CD8-positive, alpha-beta memory T cell (primary cell): Measurements from ENCODE around the gene MEF2A. TPM values are rescaled to one million over a fixed set of nuclear protein-coding genes. Genes with fewer than 3 reads are reported as not detected.
A peak's percentile ranks its signal among the peaks of the same experiment; 100 is the strongest.

Source experiments
- CTCF ChIA-PET: fragments of 350-600 bp; sonication (Branson Sonifier 250); formaldehyde crosslinking; loops from one replicate; lab custom pipeline; 2021; ENCODE audit warnings: antibody characterized with exemption; lab: Charles Lee
- POLR2A ChIA-PET: fragments of 350-600 bp; sonication (Branson Sonifier 250); formaldehyde crosslinking; loops from one replicate; lab custom pipeline; 2021; ENCODE audit warnings: antibody characterized with exemption; lab: Charles Lee
- DNase-seq, 5 donors: peaks; one replicate each; pipeline versions ENCODE4 v3.0.0 to v3.0.0-alpha.2; 2020 to 2022; ENCODE audit warnings: mixed read lengths in 1 of 5
- H3K27ac ChIP-seq: one replicate; pipeline ENCODE4 v1.7.0; 2013; ENCODE audit warnings: low read depth, mild to moderate bottlenecking, low read length, moderate library complexity
- H3K27me3 ChIP-seq: 2 replicates; pipeline ENCODE4 v1.7.0; 2013; ENCODE audit warnings: low read length, mild to moderate bottlenecking; ENCODE audit not compliant: insufficient read depth, poor library complexity, severe bottlenecking
- H3K36me3 ChIP-seq: 2 replicates; pipeline ENCODE4 v1.7.0; 2013; ENCODE audit warnings: mild to moderate bottlenecking, low read length, moderate library complexity; ENCODE audit not compliant: insufficient read depth
- H3K4me1 ChIP-seq: 2 replicates; pipeline ENCODE4 v1.7.0; 2013; ENCODE audit warnings: mild to moderate bottlenecking, low read length, moderate library complexity; ENCODE audit not compliant: insufficient read depth
- H3K4me3 ChIP-seq: 2 replicates; pipeline ENCODE4 v1.7.0; 2013; ENCODE audit warnings: mild to moderate bottlenecking, low read length
- H3K9me3 ChIP-seq: 2 replicates; pipeline ENCODE4 v1.7.0; 2013; ENCODE audit warnings: mild to moderate bottlenecking, low read length
- H3K27ac Mint-ChIP-seq, 8 donors: one replicate each; pipeline ENCODE4 v1.8.0; 2020 to 2021; ENCODE audit warnings: mixed read lengths in 8 of 8, mild to moderate bottlenecking in 6 of 8, inconsistent platforms in 3 of 8, moderate library complexity in 3 of 8
- H3K27me3 Mint-ChIP-seq, 2 donors: one replicate each; pipeline ENCODE4 v1.8.0; 2020 to 2021; ENCODE audit warnings: mixed read lengths in 2 of 2, mild to moderate bottlenecking in 1 of 2, moderate library complexity in 1 of 2
- H3K36me3 Mint-ChIP-seq, 3 donors: one replicate each; pipeline ENCODE4 v1.8.0; 2020 to 2021; ENCODE audit warnings: mixed read lengths in 3 of 3, inconsistent platforms in 1 of 3, mild to moderate bottlenecking in 1 of 3
- H3K4me1 Mint-ChIP-seq, 3 donors: one replicate each; pipeline ENCODE4 v1.8.0; 2020 to 2021; ENCODE audit warnings: mixed read lengths in 3 of 3, inconsistent platforms in 1 of 3, mild to moderate bottlenecking in 1 of 3
- H3K4me3 Mint-ChIP-seq, 7 donors: one replicate each; pipeline ENCODE4 v1.8.0; 2020 to 2021; ENCODE audit warnings: mixed read lengths in 7 of 7, mild to moderate bottlenecking in 6 of 7, moderate library complexity in 4 of 7, inconsistent platforms in 2 of 7
- H3K9me3 Mint-ChIP-seq, 5 donors: one replicate each; pipeline ENCODE4 v1.8.0; 2020 to 2022; ENCODE audit warnings: mixed read lengths in 5 of 5, mild to moderate bottlenecking in 3 of 5, moderate library complexity in 2 of 5, inconsistent platforms in 1 of 5
- polyA plus RNA-seq: library from polyadenylated mRNA; unstranded; fragments of 300-500 nt; fragmentation: Illumina TruSeq; gene quantifications from one replicate; pipeline ENCODE4 v1.2.3, GENCODE V29; 2021
- total RNA-seq, 2 experiments: library from RNA; stranded (reverse); gene quantifications; one replicate each; pipeline ENCODE4 v1.2.3, GENCODE V29; 2021

MEF2A gene
- total and polyA plus RNA-seq, 3 experiments from 2014 or later: 15.3 to 22.4 (median 21.1) TPM

DNA sequence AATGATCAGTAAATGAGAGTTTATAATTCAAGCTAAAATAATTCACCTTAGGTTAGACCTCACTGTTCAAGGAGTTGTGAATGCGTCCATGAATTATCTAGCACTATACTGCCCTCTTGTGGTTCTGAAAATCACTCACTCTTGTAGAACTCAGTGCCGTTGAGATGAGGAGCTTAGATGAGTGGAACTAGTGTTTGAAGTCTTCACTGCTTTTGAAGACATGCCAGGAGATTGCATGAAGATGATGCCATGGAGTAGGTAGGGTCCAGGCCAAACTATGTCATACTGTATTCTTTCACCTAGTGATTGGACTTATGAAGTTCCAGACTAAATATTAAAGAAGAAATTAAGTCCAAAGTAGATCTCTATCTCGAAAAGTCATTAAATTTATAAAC, 138.7 kb downstream of the MEF2A start:
- DNase-seq: peak in 2 of 5 donors; percentile 61 to 68
- Mint-ChIP-seq H3K36me3 (peaks cover 4 to 15% (median 5%) of the 10 kb centered on the region in 3 donors), H3K27me3 (no peaks in the 10 kb centered on the region)

DNA sequence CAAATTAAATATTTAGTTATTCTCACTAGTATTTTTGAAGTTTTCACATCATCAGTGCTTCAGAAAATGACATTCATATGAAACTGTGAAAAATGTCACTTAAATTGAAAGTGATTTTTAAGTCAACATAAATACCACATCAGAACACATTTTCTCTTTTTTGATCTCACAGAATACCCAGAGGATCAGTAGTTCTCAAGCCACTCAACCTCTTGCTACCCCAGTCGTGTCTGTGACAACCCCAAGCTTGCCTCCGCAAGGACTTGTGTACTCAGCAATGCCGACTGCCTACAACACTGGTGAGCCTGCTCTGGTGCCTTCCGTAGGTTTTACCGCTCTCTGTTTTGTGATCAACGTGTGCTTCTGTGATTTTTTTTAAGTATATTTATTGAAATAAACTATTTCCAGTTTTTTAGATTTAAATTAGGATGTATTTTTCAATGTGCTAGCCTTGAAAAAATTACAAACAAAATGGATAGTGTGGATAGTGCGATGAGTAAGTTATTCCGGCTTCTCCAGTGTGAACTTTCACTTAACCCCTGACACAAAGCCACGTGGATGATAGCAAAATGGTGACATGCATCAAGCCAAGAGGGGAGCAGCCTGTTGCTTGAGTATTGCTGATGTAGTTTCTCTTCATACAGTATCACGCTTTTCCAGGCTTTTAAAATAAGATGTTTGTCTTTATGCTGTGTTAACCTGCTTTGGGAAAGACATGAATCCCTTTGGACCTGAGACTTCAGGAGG, 140.9 kb downstream of the MEF2A start:
- Histone ChIP-seq H3K27me3 (no peaks in the 10 kb centered on the region), H3K9me3 (no peaks in the 10 kb centered on the region), H3K4me3 (peak overlapping the region; percentile 23), H3K36me3 (peaks cover 5% of the 10 kb centered on the region), H3K27ac (no peak overlapping the region), H3K4me1 (peaks cover 19% of the 10 kb centered on the region)
- Mint-ChIP-seq H3K9me3 (no peaks in the 10 kb centered on the region), H3K4me3 (peak overlapping the region; percentile 12 to 84 (median 74)), H3K27me3 (no peaks in the 10 kb centered on the region), H3K4me1 (peaks cover 28 to 38% (median 32%) of the 10 kb centered on the region in 3 donors), H3K27ac (peak overlapping the region in 6 of 8 donors; percentile 21 to 74 (median 62)), H3K36me3 (peaks cover 5 to 36% (median 6%) of the 10 kb centered on the region in 3 donors)
- POLR2A ChIA-PET: interaction anchor here (1.0 kb wide), 1 partner anchor 27 kb away, joined by 3 read pairs; the partner anchor contains the start of gene LYSMD4
- DNase-seq: peak in 2 of 5 donors; percentile 21 to 51
- CTCF ChIA-PET: interaction anchor here (0.8 to 1.7 kb wide), 2 partner anchors 49 to 434 kb away, joined by 3 to 9 read pairs; no protein-coding TSS in a partner anchor

More for the DNA sequence above, 138.7 kb downstream of the MEF2A start:
- Histone ChIP-seq H3K27ac (no peak overlapping the region), H3K4me1 (peaks cover 19% of the 10 kb centered on the region), H3K9me3 (no peaks in the 10 kb centered on the region), H3K27me3 (no peaks in the 10 kb centered on the region), H3K36me3 (no peaks in the 10 kb centered on the region), H3K4me3 (no peak overlapping the region)
- Mint-ChIP-seq H3K9me3 (no peaks in the 10 kb centered on the region), H3K4me3 (no peak overlapping the region), H3K27ac (no peak overlapping the region), H3K4me1 (peaks cover 27 to 34% (median 32%) of the 10 kb centered on the region in 3 donors)
- ChIA-PET POLR2A (interaction anchor here (1.0 kb wide), 1 partner anchor 29 kb away, joined by 4 read pairs; the partner anchor contains the start of gene LYSMD4), CTCF (interaction anchor here (0.6 to 3.9 kb wide), 36 partner anchors 9 to 848 kb away, joined by 3 to 52 read pairs (median 4); partner anchors contain the start of genes LRRC28, LYSMD4 and MEF2A)

DNA sequence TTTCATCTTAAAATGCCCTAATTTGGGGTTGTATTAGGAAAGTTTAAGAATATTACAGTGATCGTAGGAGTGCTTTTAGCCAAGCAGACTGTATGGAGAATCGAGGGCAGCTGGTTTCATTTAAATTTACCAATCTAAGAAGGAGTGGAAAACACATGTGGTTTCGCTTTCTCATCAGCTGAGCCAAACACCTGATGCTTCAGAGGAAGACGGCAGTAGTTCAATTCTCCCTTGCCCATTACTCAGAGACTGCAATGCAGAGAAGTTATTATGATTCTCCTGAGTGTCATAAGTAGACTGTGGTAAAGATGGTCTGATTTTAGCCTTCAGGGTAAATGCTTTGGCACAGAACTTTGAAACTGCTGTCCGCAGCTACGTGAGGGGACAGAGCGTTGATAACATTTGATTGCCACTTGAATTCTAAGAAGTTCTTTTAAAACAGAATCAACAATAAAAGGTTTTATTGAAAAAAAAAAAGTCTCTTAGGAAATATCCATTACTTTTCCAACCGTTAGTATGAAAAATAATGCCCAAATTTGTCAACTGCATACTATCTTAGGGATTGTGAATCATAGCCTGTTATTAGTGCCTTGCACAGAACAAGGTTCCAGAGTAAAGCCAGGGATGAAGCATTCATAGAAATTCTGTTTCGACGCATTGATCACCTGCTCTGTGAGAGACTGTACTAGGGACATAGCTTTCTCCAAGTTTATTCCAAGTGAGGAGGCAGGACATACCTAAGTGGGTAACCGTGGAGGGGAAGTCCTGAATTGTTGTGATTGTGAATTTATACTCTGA, 141.9 kb downstream of the MEF2A start:
- Histone ChIP-seq H3K27ac (no peak overlapping the region), H3K9me3 (no peaks in the 10 kb centered on the region), H3K4me1 (peaks cover 19% of the 10 kb centered on the region), H3K36me3 (peaks cover 6% of the 10 kb centered on the region), H3K27me3 (no peaks in the 10 kb centered on the region), H3K4me3 (peak overlapping the region; percentile 23)
- Mint-ChIP-seq H3K9me3 (no peaks in the 10 kb centered on the region), H3K4me1 (peaks cover 30 to 48% (median 32%) of the 10 kb centered on the region in 3 donors), H3K27me3 (no peaks in the 10 kb centered on the region), H3K36me3 (peaks cover 5 to 45% (median 8%) of the 10 kb centered on the region in 3 donors), H3K27ac (peak overlapping the region in 6 of 8 donors; percentile 21 to 74 (median 62)), H3K4me3 (peak overlapping the region; percentile 12 to 84 (median 74))
- CTCF ChIA-PET: interaction anchor here (0.8 to 1.7 kb wide), 4 partner anchors 26 to 435 kb away, joined by 3 to 9 read pairs (median 3); partner anchors contain the start of gene LYSMD4
- POLR2A ChIA-PET: interaction anchor here (0.7 to 1.0 kb wide), 2 partner anchors 24 to 26 kb away, joined by 3 read pairs; partner anchors contain the start of gene LYSMD4
- no peak for DNase-seq

DNA sequence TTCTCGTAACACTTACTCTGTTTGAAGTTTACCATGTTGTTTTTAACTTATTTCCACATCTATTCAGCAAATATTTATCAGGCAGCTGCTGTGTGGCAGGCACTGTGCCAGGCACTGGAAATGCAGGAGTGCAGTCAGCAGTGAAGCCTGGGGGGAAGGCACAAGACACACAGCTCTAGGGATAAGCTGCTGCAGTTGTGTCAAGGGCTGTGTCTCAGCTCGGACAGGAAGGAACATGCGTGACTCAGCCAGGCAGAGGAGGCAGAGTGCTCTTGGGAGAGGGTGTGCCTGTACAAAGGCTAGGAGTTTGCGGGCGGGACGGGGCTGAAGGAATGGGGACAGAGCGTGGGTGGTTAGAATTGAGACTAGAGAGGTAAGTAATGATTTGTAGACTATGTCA, 142.8 kb downstream of the MEF2A start:
- Histone ChIP-seq H3K9me3 (no peaks in the 10 kb centered on the region), H3K27me3 (no peaks in the 10 kb centered on the region), H3K4me3 (no peak overlapping the region), H3K27ac (no peak overlapping the region), H3K4me1 (peaks cover 19% of the 10 kb centered on the region), H3K36me3 (peaks cover 11% of the 10 kb centered on the region)
- Mint-ChIP-seq H3K9me3 (no peaks in the 10 kb centered on the region), H3K4me1 (peaks cover 30 to 44% (median 32%) of the 10 kb centered on the region in 3 donors), H3K4me3 (peak overlapping the region in 1 of 7 donors; percentile 16), H3K27me3 (no peaks in the 10 kb centered on the region), H3K27ac (peak overlapping the region in 1 of 8 donors; percentile 79), H3K36me3 (peaks cover 5 to 50% (median 8%) of the 10 kb centered on the region in 3 donors)
- POLR2A ChIA-PET: interaction anchor here (0.7 kb wide), 1 partner anchor 23 kb away, joined by 3 read pairs; no protein-coding TSS in a partner anchor
- no peak for DNase-seq
- CTCF ChIA-PET: interaction anchor here (0.9 to 1.8 kb wide), 4 partner anchors 25 to 436 kb away, joined by 3 to 9 read pairs (median 4); partner anchors contain the start of gene LYSMD4

DNA sequence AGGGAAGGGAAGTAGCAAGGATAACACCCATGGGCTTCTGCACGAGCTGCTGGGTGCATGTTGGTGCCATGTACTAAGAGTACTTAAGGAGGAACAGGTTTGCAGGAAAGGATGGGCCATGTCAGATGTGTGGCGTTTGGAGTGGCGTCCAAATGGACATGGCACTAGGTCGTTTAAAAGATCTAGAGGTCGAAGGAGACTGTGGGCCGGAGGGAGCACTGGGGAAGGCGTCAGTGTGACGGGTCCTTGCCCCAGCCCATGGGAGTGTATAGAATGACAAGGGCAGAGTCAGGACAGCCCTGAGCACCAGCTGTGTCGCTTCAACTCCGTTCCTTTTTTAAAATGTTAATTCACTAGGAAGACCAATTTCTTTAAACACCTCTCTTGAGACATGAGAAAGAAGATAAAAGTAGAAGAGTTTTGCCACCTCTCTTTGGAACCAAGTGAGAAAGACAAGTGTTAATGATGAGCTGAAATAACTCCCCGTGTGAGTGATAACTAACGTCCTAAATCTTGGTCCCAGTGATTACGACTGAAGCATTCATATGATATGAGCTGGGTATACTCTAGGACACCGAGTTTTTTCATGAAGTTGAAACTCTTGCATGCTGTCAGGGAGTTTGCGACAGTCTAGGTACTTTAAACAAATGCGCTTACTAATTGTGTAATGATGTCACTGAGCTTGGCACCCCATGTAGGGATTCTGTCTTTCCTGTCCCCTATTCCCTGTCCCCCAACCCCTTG, 143.6 kb downstream of the MEF2A start:
- peaks cover 19% of the 10 kb centered on the region for H3K4me1 ChIP-seq
- H3K27me3 ChIP-seq: no peaks in the 10 kb centered on the region
- Mint-ChIP-seq H3K36me3 (peaks cover 5 to 53% (median 8%) of the 10 kb centered on the region in 3 donors), H3K4me3 (no peak overlapping the region), H3K9me3 (no peaks in the 10 kb centered on the region), H3K27ac (peak overlapping the region in 4 of 8 donors; percentile 48 to 79 (median 57)), H3K27me3 (no peaks in the 10 kb centered on the region), H3K4me1 (peaks cover 25 to 39% (median 29%) of the 10 kb centered on the region in 3 donors)
- peaks cover 11% of the 10 kb centered on the region for H3K36me3 ChIP-seq
- POLR2A ChIA-PET: no interaction called here
- CTCF ChIA-PET: interaction anchor here (1.3 to 1.8 kb wide), 2 partner anchors 24 to 47 kb away, joined by 3 to 5 read pairs; partner anchors contain the start of gene LYSMD4
- no peak overlapping the region for H3K4me3 ChIP-seq
- DNase-seq: no peak
- no peaks in the 10 kb centered on the region for H3K9me3 ChIP-seq
- H3K27ac ChIP-seq: no peak overlapping the region

DNA sequence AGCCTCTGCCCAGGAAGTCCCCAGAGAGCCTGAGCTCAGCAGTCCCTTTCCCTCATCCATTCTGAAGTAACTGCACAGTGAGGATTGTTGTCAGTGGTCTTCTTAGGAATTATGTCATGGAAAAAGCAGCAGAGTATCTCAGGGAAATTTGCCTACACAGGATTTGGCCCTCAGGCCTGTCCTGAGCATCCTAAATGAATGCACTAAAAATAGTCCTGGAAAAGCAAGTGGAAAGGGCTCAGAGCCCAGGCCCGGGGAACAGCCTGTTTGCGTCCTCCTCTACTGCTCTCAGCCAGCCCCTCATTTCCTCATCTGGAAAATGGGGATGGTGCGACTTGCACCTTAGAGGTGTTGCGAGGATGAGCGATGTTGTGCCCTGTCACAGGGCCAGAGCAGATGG, 145.8 kb downstream of the MEF2A start:
- POLR2A ChIA-PET: no interaction called here

DNA sequence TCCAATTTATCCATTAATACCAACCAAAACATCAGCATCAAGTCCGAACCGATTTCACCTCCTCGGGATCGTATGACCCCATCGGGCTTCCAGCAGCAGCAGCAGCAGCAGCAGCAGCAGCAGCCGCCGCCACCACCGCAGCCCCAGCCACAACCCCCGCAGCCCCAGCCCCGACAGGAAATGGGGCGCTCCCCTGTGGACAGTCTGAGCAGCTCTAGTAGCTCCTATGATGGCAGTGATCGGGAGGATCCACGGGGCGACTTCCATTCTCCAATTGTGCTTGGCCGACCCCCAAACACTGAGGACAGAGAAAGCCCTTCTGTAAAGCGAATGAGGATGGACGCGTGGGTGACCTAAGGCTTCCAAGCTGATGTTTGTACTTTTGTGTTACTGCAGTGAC, 146.6 kb downstream of the MEF2A start:
- Mint-ChIP-seq H3K9me3 (no peaks in the 10 kb centered on the region), H3K27me3 (no peaks in the 10 kb centered on the region), H3K4me1 (peaks cover 8 to 31% (median 15%) of the 10 kb centered on the region in 3 donors), H3K4me3 (no peak overlapping the region), H3K27ac (peak overlapping the region in 2 of 8 donors; percentile 75), H3K36me3 (peaks cover 5 to 64% (median 8%) of the 10 kb centered on the region in 3 donors)
- CTCF ChIA-PET: no interaction called here
- Histone ChIP-seq H3K4me3 (no peak overlapping the region), H3K36me3 (peaks cover 11% of the 10 kb centered on the region), H3K4me1 (peaks cover 7% of the 10 kb centered on the region), H3K9me3 (no peaks in the 10 kb centered on the region), H3K27me3 (no peaks in the 10 kb centered on the region), H3K27ac (no peak overlapping the region)
- POLR2A ChIA-PET: no interaction called here
- no peak for DNase-seq

More for the DNA sequence above, 145.8 kb downstream of the MEF2A start:
- Histone ChIP-seq H3K27ac (no peak overlapping the region), H3K36me3 (peaks cover 11% of the 10 kb centered on the region), H3K9me3 (no peaks in the 10 kb centered on the region), H3K4me3 (no peak overlapping the region), H3K27me3 (no peaks in the 10 kb centered on the region), H3K4me1 (peaks cover 13% of the 10 kb centered on the region)
- no peak for DNase-seq
- H3K27ac Mint-ChIP-seq: peak overlapping the region in 2 of 8 donors; percentile 54 to 77
- H3K4me1 Mint-ChIP-seq: peaks cover 15 to 38% (median 23%) of the 10 kb centered on the region in 3 donors
- peaks cover 5 to 64% (median 8%) of the 10 kb centered on the region in 3 donors for H3K36me3 Mint-ChIP-seq
- H3K9me3 Mint-ChIP-seq: no peaks in the 10 kb centered on the region
- CTCF ChIA-PET: no interaction called here
- no peaks in the 10 kb centered on the region for H3K27me3 Mint-ChIP-seq
- H3K4me3 Mint-ChIP-seq: no peak overlapping the region
